ENCODE measurements around the gene SH3RF3. TPM values are rescaled to one million over a fixed set of nuclear protein-coding genes. Genes with fewer than 3 reads are reported as not detected.

SH3RF3 gene
- total RNA-seq, 1 experiment from 2014 or later = 4.9 TPM

DNA sequence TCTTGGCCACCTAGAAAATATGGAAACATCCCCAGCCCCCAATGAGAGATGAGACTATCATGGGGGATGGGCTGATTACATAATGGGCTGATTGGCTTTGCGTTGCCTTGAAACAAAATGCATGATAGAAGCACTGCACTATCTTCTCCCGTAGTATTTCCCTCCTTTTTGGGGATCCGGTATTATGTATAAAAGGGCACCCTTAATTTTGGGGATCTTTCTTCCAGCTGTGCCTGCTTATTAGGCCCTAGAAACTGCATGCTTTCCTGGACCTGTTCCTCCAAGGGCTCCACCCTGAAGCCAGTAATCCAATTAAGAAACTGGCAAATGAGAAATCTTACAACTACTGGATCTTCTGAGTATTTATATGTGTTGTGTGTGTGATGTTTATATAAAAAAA, 34.9 kb upstream of the SH3RF3 start:
- POLR2A ChIA-PET = no interaction called here
- CTCF ChIA-PET = no interaction called here
- no peak overlapping the region for H3K27ac ChIP-seq (ENCODE audit: low read length)
- no TSS peak for BruUV-seq (replicated peaks)
- DNase-seq (ENCODE audit: low read depth, low spot score) (no peak), ATAC-seq (no peak)
- in situ Hi-C loops (cut with HindIII; ENCODE audit: low pct_unique_long_range_greater_than_20kb, low sequenced_read_pairs) = no loop called here
- intact Hi-C loops (cut with micrococcal nuclease; ENCODE audit: unreplicated experiment) = no loop called here
- no peaks in the 10 kb centered on the region for H3K27me3 ChIP-seq (ENCODE audit: control insufficient read depth, insufficient read depth, low read length)
- no peak overlapping the region for H3K4me3 ChIP-seq (ENCODE audit: low read depth in 2 of 2, low read length in 2 of 2)
- no peaks in the 10 kb centered on the region for H3K9me3 ChIP-seq (ENCODE audit: control insufficient read depth, insufficient read depth, low read depth, low read length)
- H3K4me1 ChIP-seq (ENCODE audit: control insufficient read depth, insufficient read depth, low read length) = no peaks in the 10 kb centered on the region
- H3K36me3 ChIP-seq (ENCODE audit: control insufficient read depth, insufficient read depth, low read length) = no peaks in the 10 kb centered on the region
- TF ChIP-seq TCF7L2 (IDR thresholded peaks at IDR 0.05; ENCODE audit: low read depth, low read length) (no peak), SIN3A (IDR thresholded peaks at IDR 0.05; ENCODE audit: borderline replicate concordance, insufficient read depth, low read depth, low read length) (no peak), POLR2AphosphoS5 (IDR thresholded peaks at IDR 0.05; ENCODE audit: low read depth, low read length) (no peak)
- TF ChIP-seq, protein P1, sequence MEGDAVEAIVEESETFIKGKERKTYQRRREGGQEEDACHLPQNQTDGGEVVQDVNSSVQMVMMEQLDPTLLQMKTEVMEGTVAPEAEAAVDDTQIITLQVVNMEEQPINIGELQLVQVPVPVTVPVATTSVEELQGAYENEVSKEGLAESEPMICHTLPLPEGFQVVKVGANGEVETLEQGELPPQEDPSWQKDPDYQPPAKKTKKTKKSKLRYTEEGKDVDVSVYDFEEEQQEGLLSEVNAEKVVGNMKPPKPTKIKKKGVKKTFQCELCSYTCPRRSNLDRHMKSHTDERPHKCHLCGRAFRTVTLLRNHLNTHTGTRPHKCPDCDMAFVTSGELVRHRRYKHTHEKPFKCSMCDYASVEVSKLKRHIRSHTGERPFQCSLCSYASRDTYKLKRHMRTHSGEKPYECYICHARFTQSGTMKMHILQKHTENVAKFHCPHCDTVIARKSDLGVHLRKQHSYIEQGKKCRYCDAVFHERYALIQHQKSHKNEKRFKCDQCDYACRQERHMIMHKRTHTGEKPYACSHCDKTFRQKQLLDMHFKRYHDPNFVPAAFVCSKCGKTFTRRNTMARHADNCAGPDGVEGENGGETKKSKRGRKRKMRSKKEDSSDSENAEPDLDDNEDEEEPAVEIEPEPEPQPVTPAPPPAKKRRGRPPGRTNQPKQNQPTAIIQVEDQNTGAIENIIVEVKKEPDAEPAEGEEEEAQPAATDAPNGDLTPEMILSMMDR (IDR thresholded peaks at IDR 0.05) = no peak
- TF ChIP-seq, protein P2, sequence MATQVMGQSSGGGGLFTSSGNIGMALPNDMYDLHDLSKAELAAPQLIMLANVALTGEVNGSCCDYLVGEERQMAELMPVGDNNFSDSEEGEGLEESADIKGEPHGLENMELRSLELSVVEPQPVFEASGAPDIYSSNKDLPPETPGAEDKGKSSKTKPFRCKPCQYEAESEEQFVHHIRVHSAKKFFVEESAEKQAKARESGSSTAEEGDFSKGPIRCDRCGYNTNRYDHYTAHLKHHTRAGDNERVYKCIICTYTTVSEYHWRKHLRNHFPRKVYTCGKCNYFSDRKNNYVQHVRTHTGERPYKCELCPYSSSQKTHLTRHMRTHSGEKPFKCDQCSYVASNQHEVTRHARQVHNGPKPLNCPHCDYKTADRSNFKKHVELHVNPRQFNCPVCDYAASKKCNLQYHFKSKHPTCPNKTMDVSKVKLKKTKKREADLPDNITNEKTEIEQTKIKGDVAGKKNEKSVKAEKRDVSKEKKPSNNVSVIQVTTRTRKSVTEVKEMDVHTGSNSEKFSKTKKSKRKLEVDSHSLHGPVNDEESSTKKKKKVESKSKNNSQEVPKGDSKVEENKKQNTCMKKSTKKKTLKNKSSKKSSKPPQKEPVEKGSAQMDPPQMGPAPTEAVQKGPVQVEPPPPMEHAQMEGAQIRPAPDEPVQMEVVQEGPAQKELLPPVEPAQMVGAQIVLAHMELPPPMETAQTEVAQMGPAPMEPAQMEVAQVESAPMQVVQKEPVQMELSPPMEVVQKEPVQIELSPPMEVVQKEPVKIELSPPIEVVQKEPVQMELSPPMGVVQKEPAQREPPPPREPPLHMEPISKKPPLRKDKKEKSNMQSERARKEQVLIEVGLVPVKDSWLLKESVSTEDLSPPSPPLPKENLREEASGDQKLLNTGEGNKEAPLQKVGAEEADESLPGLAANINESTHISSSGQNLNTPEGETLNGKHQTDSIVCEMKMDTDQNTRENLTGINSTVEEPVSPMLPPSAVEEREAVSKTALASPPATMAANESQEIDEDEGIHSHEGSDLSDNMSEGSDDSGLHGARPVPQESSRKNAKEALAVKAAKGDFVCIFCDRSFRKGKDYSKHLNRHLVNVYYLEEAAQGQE (IDR thresholded peaks at IDR 0.05; ENCODE audit: insufficient read depth in 1 of 2, low read depth in 2 of 2, low read length in 1 of 2) = no peak

DNA sequence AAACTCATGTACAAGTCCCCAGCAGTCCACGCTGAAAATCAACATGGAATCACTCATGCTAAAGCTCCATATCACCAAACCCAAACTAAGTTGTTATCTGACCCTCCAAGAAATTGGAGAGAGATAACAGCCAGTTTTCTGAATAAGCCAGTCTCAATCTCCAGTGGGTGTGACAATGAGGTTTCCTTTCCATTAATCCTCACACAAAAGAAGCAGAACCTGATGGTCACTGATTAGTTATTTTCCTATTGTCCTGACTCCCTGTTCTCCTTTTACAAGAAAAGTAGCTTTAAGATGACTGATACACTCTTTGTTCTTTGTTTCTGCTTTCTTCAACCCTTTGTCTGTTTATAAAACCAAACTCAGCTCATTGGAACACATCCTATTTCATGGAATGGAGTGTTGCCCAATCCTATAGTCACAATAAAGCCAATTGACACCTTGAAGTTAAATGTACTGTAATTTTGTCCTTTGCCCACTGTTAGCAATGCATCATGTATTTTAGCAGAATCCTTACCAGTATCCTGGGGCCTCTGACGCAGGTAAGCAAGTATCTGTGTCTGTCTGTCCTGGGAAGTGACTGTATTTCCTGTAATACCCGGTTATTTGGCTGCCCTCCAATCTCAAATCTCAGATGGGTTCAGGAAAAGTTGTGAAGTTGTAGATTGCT, 30.6 kb upstream of the SH3RF3 start:
- H3K36me3 ChIP-seq (ENCODE audit: control insufficient read depth, insufficient read depth, low read length) = no peaks in the 10 kb centered on the region
- TF ChIP-seq POLR2AphosphoS5 (IDR thresholded peaks at IDR 0.05; ENCODE audit: low read depth, low read length) (no peak), SIN3A (IDR thresholded peaks at IDR 0.05; ENCODE audit: borderline replicate concordance, insufficient read depth, low read depth, low read length) (no peak), TCF7L2 (IDR thresholded peaks at IDR 0.05; ENCODE audit: low read depth, low read length) (no peak)
- TF ChIP-seq, protein P1 (IDR thresholded peaks at IDR 0.05) = no peak
- TF ChIP-seq, protein P2 (IDR thresholded peaks at IDR 0.05; ENCODE audit: insufficient read depth in 1 of 2, low read depth in 2 of 2, low read length in 1 of 2) = no peak
- H3K27me3 ChIP-seq (ENCODE audit: control insufficient read depth, insufficient read depth, low read length) = peaks cover 2% of the 10 kb centered on the region; the same call in 1 of the 2 replicates
- H3K27ac ChIP-seq (ENCODE audit: low read length) = no peak overlapping the region
- no TSS peak for BruUV-seq (replicated peaks)
- DNase-seq (ENCODE audit: low read depth, low spot score) (no peak), ATAC-seq (no peak)
- H3K4me1 ChIP-seq (ENCODE audit: control insufficient read depth, insufficient read depth, low read length) = no peaks in the 10 kb centered on the region; the same call in 1 of the 2 replicates
- H3K4me3 ChIP-seq (ENCODE audit: low read depth in 2 of 2, low read length in 2 of 2) = no peak overlapping the region
- no peaks in the 10 kb centered on the region for H3K9me3 ChIP-seq (ENCODE audit: control insufficient read depth, insufficient read depth, low read depth, low read length)
- in situ Hi-C loops (cut with HindIII; ENCODE audit: low pct_unique_long_range_greater_than_20kb, low sequenced_read_pairs) = no loop called here
- CTCF ChIA-PET = no interaction called here
- intact Hi-C loops (cut with micrococcal nuclease; ENCODE audit: unreplicated experiment) = no loop called here
- POLR2A ChIA-PET = no interaction called here

Data from Panc1 (cell line).